NCI-H2081 (cell line): ENCODE data around the gene BSN.
A peak's percentile ranks its signal among the peaks of the same experiment; 100 is the strongest.

ENCODE experiments used
- DNase-seq, 2 experiments: peaks; one replicate each; lab custom pipeline; 2025; lab: John Stamatoyannopoulos, UW

The BSN gene

DNA sequence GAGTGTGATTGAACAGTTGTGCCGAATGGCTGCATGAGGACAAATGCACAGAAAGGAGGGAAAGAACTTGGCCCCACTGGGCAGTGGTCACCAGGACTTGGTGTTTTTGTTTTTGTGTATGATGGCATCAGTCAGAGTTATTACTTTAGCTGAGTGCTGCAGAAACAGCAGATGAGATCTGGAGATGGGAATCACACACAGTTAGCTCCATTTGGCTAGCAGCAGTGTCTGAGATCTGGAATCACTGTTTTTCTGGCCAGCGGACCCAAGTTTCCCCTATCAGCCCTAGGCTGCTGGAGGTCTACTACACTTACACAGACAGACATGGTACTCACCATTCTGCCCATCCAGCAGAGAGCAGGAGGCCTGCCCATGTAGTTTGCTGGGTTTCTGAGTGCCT lies 74.0 kb downstream of the BSN start:
- no peak for DNase-seq

DNA sequence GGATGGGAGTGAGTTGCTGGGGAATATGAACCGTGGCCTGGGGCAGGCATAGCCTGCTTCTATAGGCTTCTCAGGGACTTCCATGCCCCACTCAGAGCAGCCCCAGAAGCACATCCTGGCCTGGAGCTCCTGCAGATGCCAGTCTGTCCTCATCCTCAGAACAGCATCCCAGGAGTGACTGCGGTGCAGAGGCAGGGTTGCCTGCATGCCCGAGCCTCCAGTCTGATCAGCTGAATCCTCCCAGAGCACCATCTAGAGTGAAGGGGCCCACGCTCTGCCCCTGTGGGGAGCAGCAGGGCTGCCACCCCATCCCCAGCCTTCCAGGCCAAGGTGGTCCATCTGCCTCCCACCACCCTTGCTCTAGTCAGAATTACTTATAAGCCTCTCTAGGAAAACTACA lies 75.2 kb downstream of the BSN start:
- DNase-seq: no peak

DNA sequence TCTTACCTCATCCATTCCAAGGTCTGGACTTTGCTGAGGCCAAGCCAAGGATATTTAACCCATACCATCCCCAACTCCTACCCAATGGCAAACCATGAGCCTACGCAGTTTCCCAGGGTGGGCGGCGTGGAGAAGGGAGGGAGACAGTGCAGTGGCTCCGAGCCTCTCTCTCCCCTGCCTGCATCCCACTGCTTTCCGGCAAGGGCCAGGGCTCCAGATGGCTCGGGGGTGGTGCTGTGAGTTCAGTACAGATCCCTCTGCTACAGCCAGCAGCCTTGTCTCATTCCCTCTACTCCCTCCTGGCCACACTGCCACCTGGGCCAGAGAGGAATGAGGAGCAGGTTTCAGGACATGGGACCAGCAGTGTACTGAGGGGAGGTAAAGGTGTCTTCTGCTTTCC lies 75.6 kb downstream of the BSN start:
- DNase-seq: no peak

DNA sequence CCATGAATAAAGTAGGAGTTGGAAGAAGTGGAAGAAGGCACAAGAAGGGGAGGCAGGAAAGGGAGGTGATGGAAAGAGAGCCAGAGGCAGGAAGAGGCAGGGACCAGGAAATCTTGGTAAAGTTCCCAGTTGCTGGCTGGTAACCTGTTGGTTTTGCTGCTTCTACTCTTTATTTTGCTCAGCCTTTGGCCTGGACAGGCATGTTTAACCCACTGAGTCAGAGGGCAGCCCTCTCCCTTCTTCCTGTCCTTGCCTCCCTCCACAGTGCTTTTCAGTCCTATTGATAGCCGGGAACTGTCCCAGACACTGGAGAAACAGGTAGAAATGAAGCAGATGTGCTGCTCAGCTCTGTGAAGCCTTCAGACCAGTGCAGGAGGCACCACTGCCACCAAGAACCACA lies 76.5 kb downstream of the BSN start:
- no peak for DNase-seq

DNA sequence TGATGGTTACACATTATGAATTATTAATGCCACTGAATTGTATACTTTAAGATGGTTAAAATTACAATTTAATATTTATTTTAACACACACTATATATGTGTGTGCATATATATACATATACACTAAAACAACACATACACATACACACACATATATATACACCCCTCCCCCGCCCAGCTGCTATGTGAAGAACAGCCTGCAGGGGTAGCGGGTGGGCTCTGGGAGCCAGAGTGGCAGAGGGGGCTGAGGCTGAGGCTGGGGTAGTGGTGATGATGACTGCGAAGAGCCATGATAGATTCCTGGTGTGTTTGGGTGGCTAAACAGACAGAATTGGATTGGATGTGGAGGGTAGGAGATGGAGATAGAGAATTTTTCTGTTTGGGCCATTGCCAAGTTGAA lies 80.5 kb downstream of the BSN start:
- no peak for DNase-seq

DNA sequence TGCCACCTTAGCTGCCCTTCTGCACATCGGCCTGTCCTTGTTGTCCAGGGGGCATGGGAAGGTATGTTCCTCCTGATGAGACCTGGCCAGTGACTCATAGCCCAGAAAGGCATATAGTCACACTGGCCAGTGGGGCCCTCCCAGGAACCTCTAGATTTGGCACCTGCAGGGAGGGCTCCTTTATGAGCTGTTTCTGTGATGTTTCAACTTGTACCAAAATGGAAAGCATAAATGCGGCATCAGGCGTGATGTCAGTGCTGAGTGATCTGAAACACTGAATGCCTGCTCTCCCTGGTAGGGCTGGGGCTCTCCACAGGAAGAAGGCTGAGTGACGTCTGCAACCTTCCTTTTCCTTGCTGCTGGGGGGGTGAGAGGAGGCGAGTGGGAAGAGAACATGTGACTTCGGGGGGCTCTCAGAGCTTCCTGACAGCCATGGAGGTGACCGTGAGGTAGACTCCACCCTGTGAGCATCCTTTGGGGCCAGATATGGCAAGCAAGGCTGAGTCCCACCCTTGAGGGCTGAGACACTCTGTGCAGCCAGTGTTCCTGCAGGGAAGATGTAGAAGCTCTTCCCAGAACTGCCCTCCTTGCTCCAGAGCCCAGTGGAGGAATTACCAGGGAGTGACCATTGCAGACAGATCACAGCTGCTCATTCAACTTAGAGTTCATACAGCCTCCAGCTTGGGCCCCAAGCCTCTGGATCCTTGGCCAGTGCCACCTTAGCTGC lies 82.8 kb downstream of the BSN start:
- no peak for DNase-seq

DNA sequence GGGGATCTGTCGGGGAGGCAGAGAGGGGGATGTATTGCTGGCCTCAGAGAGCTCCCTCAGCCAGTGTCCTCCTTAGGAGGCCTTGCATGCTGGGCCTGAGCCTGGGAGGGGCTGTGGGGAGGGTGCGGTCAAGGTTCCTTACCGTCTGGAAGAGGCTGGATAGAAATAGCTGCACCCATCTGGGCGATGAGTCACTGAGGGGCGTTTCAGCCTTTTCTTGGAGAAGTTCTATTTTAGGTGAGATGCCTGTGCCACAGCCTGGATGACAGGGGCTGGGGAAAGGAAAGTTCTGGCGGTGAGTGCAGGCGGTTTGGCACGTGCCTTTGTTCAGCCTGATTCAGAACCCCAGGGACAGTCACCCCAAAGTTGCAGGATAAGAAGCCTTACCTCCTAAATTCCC lies 84.2 kb downstream of the BSN start:
- no peak for DNase-seq

DNA sequence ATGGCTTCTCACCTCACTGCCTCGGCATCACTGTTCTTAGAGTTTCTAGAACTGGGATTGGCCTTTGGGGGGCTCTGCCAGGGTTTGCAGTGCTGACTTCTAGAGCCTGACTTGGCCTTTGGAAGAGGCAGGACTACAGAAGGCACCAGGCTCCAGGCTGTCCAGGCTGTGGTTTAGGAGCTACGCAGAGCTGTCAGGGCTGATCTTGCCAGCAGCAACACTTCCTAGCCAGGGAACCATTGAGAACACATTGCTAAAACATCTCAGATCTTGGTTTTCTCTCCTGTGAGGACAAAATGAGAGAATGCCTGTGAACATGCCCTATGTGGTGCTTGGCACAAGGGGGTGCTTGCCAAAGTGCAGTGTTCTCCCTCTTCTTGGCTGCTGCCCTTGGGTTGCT lies 85.3 kb downstream of the BSN start:
- no peak for DNase-seq

DNA sequence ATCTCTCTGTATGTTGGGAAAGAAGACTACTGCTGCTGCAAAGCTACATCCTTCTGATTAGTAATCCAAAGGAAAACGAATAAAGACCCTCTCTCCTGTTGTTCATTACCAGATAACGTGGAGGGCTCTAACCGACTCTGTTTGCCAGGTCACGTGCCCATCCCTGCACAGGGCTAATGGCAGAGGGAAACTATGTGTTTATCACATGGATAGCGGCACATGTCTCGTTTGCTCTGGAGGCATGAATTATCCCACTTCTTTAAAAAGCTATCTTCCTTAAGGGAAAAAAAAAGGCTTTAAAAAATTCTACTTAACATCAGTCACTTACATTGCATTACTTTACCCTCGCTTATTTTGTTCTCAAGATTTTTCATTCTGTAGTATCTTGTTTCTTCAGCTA lies 87.0 kb downstream of the BSN start:
- no peak for DNase-seq

DNA sequence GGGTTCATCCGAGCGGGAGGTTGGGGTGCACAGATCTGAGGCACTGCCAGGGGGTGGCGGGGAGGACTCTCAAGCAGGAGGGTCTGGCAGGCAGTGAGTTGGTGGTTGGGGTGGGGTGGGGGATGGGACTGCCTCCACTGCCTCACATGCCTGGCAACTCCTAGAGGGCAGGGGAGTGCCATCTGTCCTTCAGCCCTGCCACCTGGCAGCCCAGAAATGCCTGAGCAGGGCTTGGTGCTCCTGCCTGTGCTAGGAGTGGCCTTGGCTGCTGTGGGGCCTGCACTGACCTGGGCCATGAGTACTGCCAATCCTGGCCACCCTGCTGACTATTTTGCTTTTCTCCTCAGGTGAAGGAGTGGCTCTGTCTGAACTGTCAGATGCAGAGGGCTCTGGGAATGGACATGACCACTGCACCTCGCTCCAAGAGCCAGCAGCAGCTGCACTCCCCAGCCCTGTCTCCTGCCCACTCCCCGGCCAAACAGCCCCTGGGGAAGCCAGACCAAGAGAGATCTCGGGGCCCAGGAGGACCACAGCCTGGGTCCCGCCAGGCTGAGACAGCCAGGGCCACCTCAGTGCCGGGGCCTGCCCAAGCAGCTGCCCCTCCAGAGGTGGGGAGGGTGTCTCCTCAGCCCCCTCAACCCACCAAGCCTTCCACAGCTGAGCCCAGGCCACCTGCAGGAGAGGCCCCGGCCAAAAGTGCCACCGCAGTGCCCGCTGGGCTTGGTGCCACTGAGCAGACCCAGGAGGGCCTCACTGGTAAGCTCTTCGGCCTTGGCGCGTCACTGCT lies 87.8 kb downstream of the BSN start:
- DNase-seq: no peak

DNA sequence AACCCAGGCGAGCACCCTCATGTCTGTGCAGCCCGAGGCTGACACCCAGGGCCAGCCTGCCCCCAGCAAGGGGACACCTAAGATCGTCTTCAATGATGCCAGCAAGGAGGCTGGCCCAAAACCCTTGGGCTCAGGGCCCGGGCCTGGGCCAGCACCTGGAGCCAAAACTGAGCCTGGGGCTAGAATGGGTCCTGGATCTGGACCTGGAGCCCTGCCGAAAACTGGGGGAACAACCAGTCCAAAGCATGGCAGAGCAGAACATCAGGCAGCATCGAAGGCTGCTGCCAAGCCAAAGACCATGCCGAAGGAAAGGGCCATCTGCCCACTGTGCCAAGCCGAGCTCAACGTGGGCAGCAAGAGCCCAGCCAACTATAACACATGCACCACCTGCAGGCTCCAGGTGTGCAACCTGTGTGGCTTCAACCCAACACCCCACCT lies 88.5 kb downstream of the BSN start:
- no peak for DNase-seq

DNA sequence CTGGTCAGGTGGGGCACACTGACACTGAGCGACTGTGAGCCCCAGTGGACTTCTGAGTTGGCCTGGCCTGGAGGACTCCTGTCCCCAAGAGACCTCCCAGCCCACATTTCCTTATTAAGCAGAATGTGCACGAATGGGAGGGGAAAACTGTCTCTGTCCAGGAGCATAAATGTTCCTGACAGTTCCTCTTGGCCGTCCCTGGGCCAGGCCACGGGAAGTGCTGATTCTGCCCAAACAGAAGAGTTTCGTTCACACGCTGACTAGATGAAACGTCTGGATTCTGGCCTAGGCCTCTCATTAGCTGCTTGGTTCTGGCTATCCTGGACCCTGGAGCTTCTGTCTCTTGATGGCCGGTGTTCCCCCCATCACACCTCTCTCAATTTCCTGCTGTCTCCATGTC lies 90.4 kb downstream of the BSN start:
- no peak for DNase-seq

DNA sequence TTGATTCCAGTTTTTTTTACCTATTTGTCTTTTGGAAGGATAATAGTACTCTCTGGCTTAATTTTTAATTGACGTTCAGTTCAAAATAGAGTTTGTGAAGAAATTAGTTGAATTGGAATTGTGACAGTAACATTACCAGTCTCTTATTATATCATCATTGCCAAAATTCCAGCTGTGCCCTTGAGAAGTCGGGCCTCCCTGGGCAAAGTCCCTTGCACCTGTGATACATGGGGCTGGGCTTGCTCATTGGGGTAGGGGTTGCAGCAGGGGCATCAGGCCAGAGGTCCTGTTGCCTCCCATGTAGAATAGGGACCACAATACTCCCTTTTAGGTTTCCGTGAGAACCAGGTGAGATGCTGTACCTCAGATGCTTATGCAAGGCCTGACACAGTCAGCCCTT lies 92.0 kb downstream of the BSN start:
- DNase-seq: no peak

DNA sequence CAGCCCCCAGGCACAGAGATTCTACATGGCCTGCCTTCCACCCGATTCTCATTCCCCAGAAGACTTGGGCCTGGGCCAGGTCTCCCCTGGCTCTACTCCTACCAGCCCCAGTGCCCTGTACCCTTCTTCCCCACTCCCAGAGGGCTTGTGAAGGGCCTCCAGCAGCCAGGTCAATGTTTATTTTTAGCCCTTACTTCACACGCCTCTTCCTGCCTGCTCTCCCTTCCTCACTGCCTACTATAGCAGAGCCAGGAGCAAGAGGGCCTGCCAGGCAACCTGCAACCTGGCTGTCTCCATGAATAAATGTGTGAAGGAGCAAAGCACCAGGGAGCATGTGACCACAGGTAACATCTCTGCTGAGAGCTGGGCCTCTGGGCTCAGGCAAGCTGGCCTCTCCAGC lies 93.5 kb downstream of the BSN start:
- DNase-seq: peak in 1 of 2 experiments; percentile 4

DNA sequence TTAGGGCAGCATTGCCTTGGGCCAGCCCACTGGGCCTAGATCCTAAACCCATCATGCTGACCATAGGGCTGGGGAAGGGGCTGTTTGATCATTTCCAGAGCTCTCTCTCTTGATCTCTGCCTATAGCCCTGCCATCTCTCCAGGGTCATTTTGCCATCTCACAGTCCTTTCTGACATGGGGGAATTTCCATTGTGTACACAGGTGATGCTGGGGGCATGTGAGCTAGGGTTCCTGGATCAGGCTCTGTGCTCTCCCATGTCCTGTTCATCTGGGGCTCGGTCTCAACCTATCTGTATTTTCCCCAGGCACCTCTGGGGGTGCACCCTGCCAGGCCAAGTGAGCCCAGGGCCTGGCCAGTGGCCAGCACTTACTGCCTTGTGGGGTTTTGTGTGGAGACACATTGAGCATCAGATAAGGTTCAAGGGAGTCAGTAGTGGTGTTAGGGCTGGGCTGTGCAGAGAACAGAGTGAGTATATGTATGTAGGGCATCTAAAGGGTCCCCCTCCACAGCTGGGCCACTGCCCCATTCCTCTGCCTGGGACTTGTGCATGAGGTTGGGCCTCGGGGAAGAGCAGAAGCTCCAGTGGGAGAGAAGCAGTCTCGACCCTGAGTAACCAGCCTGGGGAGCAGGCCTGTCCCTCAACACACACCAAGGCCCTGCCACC lies 94.2 kb downstream of the BSN start:
- no peak for DNase-seq

DNA sequence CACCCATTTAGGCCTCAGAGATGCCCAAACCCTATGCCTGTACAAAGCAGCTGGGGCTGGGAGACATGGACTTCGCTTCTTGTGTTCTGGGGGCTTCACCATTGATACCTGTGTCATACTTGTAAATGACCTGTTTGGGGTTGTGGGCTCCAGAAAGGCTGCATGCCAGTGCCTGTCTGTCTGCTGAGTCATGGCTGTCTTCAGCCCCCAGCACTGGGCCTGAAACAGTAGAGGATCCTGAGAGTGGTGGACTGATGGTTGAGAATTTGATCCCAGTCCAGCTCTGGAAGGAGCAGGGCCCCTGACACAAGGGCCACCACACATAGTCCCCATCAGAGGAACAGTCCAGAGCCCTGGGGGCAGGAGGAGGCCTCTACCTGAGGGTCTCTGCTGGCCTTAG lies 95.3 kb downstream of the BSN start:
- DNase-seq: no peak

DNA sequence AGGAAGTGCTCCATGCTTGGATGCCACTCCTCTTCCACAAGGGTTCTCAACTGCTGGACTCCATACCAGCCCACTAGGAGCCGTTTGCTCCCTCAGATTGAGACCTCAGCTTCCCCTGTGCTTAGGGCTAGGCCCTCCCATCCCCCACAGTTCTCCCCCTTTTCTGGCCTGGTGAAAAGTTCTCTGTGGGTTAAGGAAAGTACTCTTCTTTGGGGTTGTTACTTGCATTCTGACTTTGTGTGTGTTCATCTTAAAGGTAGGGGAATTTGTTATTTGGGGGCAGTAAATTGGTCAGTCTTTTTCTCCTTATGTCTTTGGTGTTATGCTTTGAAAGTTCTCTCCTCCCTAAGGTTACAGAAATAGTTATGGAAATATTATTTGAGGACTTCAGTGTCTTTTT lies 95.9 kb downstream of the BSN start:
- no peak for DNase-seq

DNA sequence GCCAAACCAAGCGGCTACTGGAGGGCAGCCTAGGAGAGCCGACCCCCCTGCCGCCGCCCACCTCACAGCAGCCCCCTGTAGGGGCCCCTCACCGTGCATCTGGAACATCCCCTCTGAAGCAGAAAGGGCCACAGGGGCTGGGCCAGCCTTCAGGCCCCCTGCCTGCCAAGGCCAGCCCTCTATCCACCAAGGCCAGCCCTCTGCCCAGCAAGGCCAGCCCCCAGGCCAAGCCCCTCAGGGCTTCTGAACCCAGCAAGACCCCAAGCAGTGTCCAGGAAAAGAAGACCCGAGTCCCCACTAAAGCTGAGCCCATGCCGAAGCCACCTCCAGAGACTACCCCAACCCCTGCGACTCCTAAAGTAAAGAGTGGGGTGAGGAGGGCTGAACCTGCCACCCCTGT lies 96.4 kb downstream of the BSN start:
- DNase-seq: no peak

DNA sequence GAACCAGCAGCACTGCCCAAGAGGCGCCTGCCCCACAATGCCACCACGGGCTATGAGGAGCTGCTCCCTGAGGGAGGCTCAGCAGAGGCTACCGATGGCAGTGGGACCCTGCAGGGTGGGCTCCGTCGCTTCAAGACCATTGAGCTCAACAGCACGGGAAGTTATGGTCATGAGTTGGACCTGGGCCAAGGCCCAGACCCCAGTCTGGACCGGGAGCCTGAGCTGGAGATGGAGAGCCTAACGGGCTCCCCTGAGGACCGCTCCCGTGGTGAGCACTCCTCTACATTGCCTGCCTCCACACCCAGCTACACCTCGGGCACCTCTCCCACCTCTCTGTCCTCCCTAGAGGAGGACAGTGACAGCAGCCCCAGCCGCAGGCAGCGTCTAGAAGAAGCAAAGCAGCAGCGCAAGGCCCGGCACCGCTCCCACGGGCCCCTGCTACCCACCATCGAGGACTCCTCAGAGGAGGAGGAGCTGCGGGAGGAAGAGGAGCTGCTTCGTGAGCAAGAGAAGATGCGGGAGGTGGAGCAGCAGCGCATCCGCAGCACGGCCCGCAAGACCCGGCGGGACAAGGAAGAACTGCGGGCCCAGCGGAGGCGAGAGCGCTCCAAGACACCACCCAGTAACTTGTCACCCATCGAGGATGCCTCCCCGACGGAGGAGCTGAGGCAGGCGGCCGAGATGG lies 98.1 kb downstream of the BSN start:
- DNase-seq: no peak

DNA sequence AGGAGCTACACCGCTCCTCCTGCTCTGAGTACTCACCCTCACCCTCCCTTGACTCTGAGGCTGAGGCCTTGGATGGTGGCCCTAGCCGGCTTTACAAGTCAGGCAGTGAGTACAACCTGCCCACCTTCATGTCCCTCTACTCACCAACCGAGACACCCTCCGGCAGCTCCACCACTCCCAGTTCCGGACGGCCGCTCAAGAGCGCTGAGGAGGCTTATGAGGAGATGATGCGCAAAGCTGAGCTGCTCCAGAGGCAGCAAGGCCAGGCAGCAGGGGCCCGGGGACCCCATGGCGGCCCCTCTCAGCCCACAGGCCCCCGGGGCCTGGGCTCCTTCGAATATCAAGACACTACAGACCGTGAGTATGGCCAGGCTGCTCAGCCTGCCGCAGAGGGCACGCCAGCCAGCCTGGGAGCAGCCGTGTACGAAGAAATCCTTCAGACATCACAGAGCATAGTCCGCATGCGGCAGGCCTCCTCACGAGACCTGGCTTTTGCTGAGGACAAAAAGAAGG lies 98.7 kb downstream of the BSN start:
- no peak for DNase-seq

DNA sequence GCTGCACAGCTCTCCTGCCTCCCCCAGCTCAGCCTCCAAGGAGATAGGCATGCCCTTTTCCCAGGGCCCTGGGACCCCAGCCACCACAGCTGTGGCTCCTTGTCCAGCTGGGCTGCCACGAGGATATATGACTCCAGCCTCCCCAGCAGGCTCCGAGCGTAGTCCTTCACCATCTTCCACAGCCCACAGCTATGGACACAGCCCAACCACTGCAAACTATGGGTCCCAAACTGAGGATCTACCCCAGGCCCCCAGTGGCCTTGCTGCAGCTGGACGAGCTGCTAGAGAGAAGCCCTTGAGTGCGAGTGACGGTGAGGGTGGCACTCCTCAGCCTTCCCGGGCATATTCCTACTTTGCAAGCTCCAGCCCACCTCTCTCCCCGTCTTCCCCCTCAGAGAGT lies 99.3 kb downstream of the BSN start:
- no peak for DNase-seq

DNA sequence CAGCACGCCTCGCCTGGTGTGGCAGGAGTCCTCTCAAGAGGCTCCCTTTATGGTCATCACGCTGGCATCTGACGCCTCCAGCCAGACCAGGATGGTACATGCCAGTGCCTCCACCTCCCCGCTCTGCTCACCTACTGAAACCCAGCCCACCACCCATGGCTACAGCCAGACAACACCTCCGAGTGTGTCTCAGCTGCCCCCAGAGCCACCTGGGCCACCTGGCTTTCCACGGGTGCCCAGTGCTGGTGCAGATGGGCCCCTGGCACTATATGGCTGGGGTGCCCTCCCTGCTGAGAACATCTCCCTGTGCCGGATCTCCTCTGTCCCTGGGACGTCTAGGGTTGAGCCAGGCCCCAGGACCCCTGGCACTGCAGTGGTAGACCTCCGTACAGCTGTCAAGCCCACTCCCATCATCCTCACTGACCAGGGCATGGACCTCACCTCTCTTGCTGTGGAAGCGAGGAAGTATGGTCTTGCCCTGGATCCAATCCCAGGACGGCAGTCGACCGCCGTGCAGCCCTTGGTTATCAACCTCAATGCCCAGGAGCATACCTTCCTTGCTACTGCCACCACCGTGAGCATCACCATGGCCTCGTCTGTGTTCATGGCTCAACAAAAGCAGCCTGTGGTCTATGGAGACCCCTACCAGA lies 100.0 kb downstream of the BSN start:
- DNase-seq: no peak
